Peyer's patch (tissue), 4 donors: Measurements from ENCODE around the gene DHRSX.

Experiments
- CTCF ChIP-seq, 6 experiments: fragments of 450-650 bp in 4 of 6; fragments of 200-600 bp in 2 of 6; sonication (generic) in 1 of 6; IDR thresholded peaks; one replicate each; pipeline ENCODE4 v1.5.1; 2017 to 2019; ENCODE audit warnings: antibody characterized with exemption in 6 of 6, mild to moderate bottlenecking in 3 of 6, moderate library complexity in 1 of 6
- POLR2A ChIP-seq, 2 donors: fragments of 450-650 bp; IDR thresholded peaks; one replicate each; pipeline ENCODE4 v1.5.1; 2017; ENCODE audit warnings: antibody characterized with exemption in 2 of 2, mild to moderate bottlenecking in 2 of 2, moderate library complexity in 2 of 2

- no peak for TF ChIP-seq CTCF (IDR thresholded peaks at IDR 0.05)
- no peak for TF ChIP-seq POLR2A (IDR thresholded peaks at IDR 0.05)
Measured at GRCh38 chrX:2224161-2224560, 276.6 kb downstream of the DHRSX start.
